Peyer's patch (tissue), 4 donors: ENCODE measurements around the gene AMZ2. TPM values are rescaled to one million over a fixed set of nuclear protein-coding genes. Genes with fewer than 3 reads are reported as not detected.
A peak's percentile ranks its signal among the peaks of the same experiment; 100 is the strongest.
"Not testable (repeated sequence)": the region's sequence is repeated elsewhere in the genome, so short reads cannot be mapped to it uniquely, and the experiment has no call there.

Experiments
- DNase-seq, 3 donors: peaks; one replicate each; pipeline ENCODE4 v3.0.0-alpha.2; 2017 to 2019
- H3K27ac ChIP-seq, 4 donors: fragments of 200-600 bp; sonication (generic); one replicate each; pipeline ENCODE4 v1.5.1; 2016 to 2019
- H3K27me3 ChIP-seq, 2 donors: fragments of 200-600 bp; sonication (generic); one replicate each; pipeline ENCODE4 v1.5.1; 2019
- H3K36me3 ChIP-seq, 3 donors: fragments of 200-600 bp; sonication (generic); one replicate each; pipeline ENCODE4 v1.5.1; 2016 to 2019
- H3K4me1 ChIP-seq, 4 donors: fragments of 200-600 bp; sonication (generic); one replicate each; pipeline ENCODE4 v1.5.1; 2016 to 2019
- H3K4me3 ChIP-seq, 4 donors: fragments of 200-600 bp; sonication (generic); 1 replicate in 3 of 4; 2 replicates in 1 of 4; pipeline ENCODE4 v1.5.1; 2016 to 2019; ENCODE audit warnings: mild to moderate bottlenecking in 1 of 4
- H3K9me3 ChIP-seq, 4 donors: fragments of 200-600 bp; sonication (generic); one replicate each; pipeline ENCODE4 v1.5.1; 2016 to 2019; ENCODE audit warnings: mild to moderate bottlenecking in 1 of 4
- CTCF ChIP-seq, 6 experiments: fragments of 450-650 bp in 4 of 6; fragments of 200-600 bp in 2 of 6; sonication (generic) in 1 of 6; IDR thresholded peaks; one replicate each; pipeline ENCODE4 v1.5.1; 2017 to 2019; ENCODE audit warnings: antibody characterized with exemption in 6 of 6, mild to moderate bottlenecking in 3 of 6, moderate library complexity in 1 of 6
- POLR2A ChIP-seq, 2 donors: fragments of 450-650 bp; IDR thresholded peaks; one replicate each; pipeline ENCODE4 v1.5.1; 2017; ENCODE audit warnings: antibody characterized with exemption in 2 of 2, mild to moderate bottlenecking in 2 of 2, moderate library complexity in 2 of 2
- total RNA-seq, 4 donors: library from RNA; depleted of rRNA; stranded (reverse); fragments of >200 nt; gene quantifications; one replicate each; pipeline ENCODE4 v1.1.0, GENCODE V29; 2016

Gene AMZ2
- total RNA-seq, 4 donors from 2014 or later = 18.0 to 38.8 (median 31.2) TPM

GRCh38 chr17:68248199-68248825 is 469 bp downstream of the AMZ2 start:
- peak in 1 of 3 donors; percentile 32 for DNase-seq
- no peak for TF ChIP-seq POLR2A (IDR thresholded peaks at IDR 0.05)
- TF ChIP-seq CTCF (IDR thresholded peaks at IDR 0.05) = no peak
- Histone ChIP-seq H3K27me3 (no peaks in the 10 kb centered on the region), H3K27ac (peak overlapping the region; percentile 89 to 99 (median 97)), H3K4me1 (peaks cover 0 to 13% (median 0%) of the 10 kb centered on the region in 4 donors), H3K9me3 (no peaks in the 10 kb centered on the region), H3K36me3 (peaks cover 0 to 5% (median 0%) of the 10 kb centered on the region in 3 donors), H3K4me3 (peak overlapping the region; percentile 57 to 74 (median 72))

GRCh38 chr17:68248891-68249290 is 1.0 kb downstream of the AMZ2 start:
- no peak for DNase-seq
- peaks cover 0 to 13% (median 0%) of the 10 kb centered on the region in 4 donors for H3K4me1 ChIP-seq
- H3K27ac ChIP-seq = peak overlapping the region; percentile 89 to 99 (median 97)
- peaks cover 0 to 5% (median 0%) of the 10 kb centered on the region in 3 donors for H3K36me3 ChIP-seq
- H3K4me3 ChIP-seq = peak overlapping the region in 1 of 4 donors; percentile 57
- no peaks in the 10 kb centered on the region for H3K9me3 ChIP-seq
- TF ChIP-seq POLR2A (IDR thresholded peaks at IDR 0.05) (no peak), CTCF (IDR thresholded peaks at IDR 0.05) (no peak)
- no peaks in the 10 kb centered on the region for H3K27me3 ChIP-seq

GRCh38 chr17:68249354-68249765 is 1.5 kb downstream of the AMZ2 start:
- Histone ChIP-seq H3K27me3 (no peaks in the 10 kb centered on the region), H3K27ac (peak overlapping the region; percentile 89 to 99 (median 97)), H3K36me3 (peaks cover 0 to 5% (median 0%) of the 10 kb centered on the region in 3 donors), H3K9me3 (no peaks in the 10 kb centered on the region), H3K4me3 (no peak overlapping the region), H3K4me1 (peaks cover 0 to 13% (median 0%) of the 10 kb centered on the region in 4 donors)
- no peak for TF ChIP-seq CTCF (IDR thresholded peaks at IDR 0.05)
- no peak for TF ChIP-seq POLR2A (IDR thresholded peaks at IDR 0.05)
- peak in 1 of 3 donors; percentile 40 for DNase-seq

- H3K27me3 ChIP-seq, DNase-seq, H3K9me3 ChIP-seq, H3K4me3 ChIP-seq: not testable (repeated sequence)
- H3K27ac ChIP-seq = peak overlapping the region in 3 of 4 donors; percentile 26 to 61 (median 41)
- peaks cover 0 to 17% (median under 1%) of the 10 kb centered on the region in 4 donors for H3K4me1 ChIP-seq
- H3K36me3 ChIP-seq = peaks cover 0 to 17% (median 0%) of the 10 kb centered on the region in 3 donors
Measured at GRCh38 chr17:68253426-68253825, 5.6 kb downstream of the AMZ2 start.

GRCh38 chr17:68255151-68255550 is 7.3 kb downstream of the AMZ2 start:
- Histone ChIP-seq H3K9me3 (no peaks in the 10 kb centered on the region), H3K4me3 (no peak overlapping the region), H3K4me1 (peaks cover 0 to 10% (median 3%) of the 10 kb centered on the region in 4 donors), H3K27me3 (no peaks in the 10 kb centered on the region), H3K36me3 (peaks cover 0 to 17% (median 0%) of the 10 kb centered on the region in 3 donors), H3K27ac (peak overlapping the region in 1 of 4 donors; percentile 26)
- no peak for DNase-seq
- TF ChIP-seq POLR2A (IDR thresholded peaks at IDR 0.05) (no peak), CTCF (IDR thresholded peaks at IDR 0.05) (no peak)

GRCh38 chr17:68255731-68256538 is 8.1 kb downstream of the AMZ2 start:
- no peak overlapping the region for H3K4me3 ChIP-seq
- H3K4me1 ChIP-seq = peaks cover 0 to 10% (median 3%) of the 10 kb centered on the region in 4 donors
- H3K27me3 ChIP-seq = no peaks in the 10 kb centered on the region
- H3K36me3 ChIP-seq = peaks cover 0 to 17% (median 0%) of the 10 kb centered on the region in 3 donors
- peak overlapping the region in 2 of 4 donors; percentile 5 to 26 for H3K27ac ChIP-seq
- H3K9me3 ChIP-seq = no peaks in the 10 kb centered on the region
- DNase-seq = no peak
- no peak for TF ChIP-seq POLR2A (IDR thresholded peaks at IDR 0.05)
- no peak for TF ChIP-seq CTCF (IDR thresholded peaks at IDR 0.05)

GRCh38 chr17:68256701-68257100 is 8.9 kb downstream of the AMZ2 start:
- not testable (repeated sequence) for DNase-seq, H3K9me3 ChIP-seq, H3K4me3 ChIP-seq, H3K27me3 ChIP-seq
- Histone ChIP-seq H3K4me1 (peaks cover 0 to 10% (median 3%) of the 10 kb centered on the region in 4 donors), H3K36me3 (peaks cover 0 to 11% (median 0%) of the 10 kb centered on the region in 3 donors), H3K27ac (peak overlapping the region in 2 of 4 donors; percentile 5 to 7)
